Inflammatory macrophage treated with lipopolysaccharide for 1 hour (primary cell): ENCODE measurements around the gene RAB35.
"Not testable (repeated sequence)": the region's sequence is repeated elsewhere in the genome, so short reads cannot be mapped to it uniquely, and the experiment has no call there.

Experiments used
- DNase-seq, 2 donors: peaks; one replicate each; pipeline ENCODE4 v3.0.0-alpha.2; 2020 to 2022

Gene RAB35

GRCh38 chr12:120055231-120056000 lies 61.1 kb downstream of the RAB35 start:
- peak; percentile 9 to 27 for DNase-seq

- no peak for DNase-seq
These were observed 62.3 kb downstream of the RAB35 start for GRCh38 chr12:120054293-120054692.

GRCh38 chr12:120051535-120051934 lies 65.0 kb downstream of the RAB35 start:
- no peak for DNase-seq

- DNase-seq: no peak
These were observed 67.1 kb downstream of the RAB35 start for GRCh38 chr12:120049426-120049825.

- no peak for DNase-seq
These were observed 68.3 kb downstream of the RAB35 start for GRCh38 chr12:120048263-120048662.

- DNase-seq: no peak
These were observed 69.5 kb downstream of the RAB35 start for GRCh38 chr12:120047072-120047471.

- DNase-seq: not testable (repeated sequence)
These were observed 71.2 kb downstream of the RAB35 start for GRCh38 chr12:120045367-120045766.
